C4-2B (cell line): ENCODE results near the gene MTUS2.

Source experiments
- CTCF ChIP-seq: fragments of 450-650 bp; conservative IDR thresholded peaks from 2 replicates; pipeline ENCODE4 v1.5.1; 2017; ENCODE audit warnings: mild to moderate bottlenecking
- ZFX ChIP-seq: fragments of 450-650 bp; IDR thresholded peaks from 2 replicates; pipeline ENCODE4 v1.6.1; 2017

GRCh38 chr13:29193083-29193482, 372.9 kb downstream of the MTUS2 start:
- no peak for TF ChIP-seq CTCF
- TF ChIP-seq ZFX = no peak
